Epithelial cell of proximal tubule (primary cell): ENCODE data around the gene THRAP3. TPM values are rescaled to one million over a fixed set of nuclear protein-coding genes. Genes with fewer than 3 reads are reported as not detected.

Experiments used
- DNase-seq: peaks from one replicate; pipeline ENCODE4 v3.0.0-alpha.2; 2011; ENCODE audit warnings: low read depth
- H3K4me3 ChIP-seq: 2 replicates; pipeline ENCODE4 v1.5.1; 2011; ENCODE audit warnings: low read depth, mild to moderate bottlenecking, low read length
- total RNA-seq: library from RNA; depleted of rRNA; stranded (reverse); fragments of >200 nt; gene quantifications from 2 replicates; pipeline ENCODE4 v1.2.3, GENCODE V29; 2015
- TF ChIP-seq, protein P1 (sequence below): conservative IDR thresholded peaks from 2 replicates; pipeline ENCODE4 v1.5.1; 2012; ENCODE audit warnings: low read depth, mild to moderate bottlenecking, low read length

The THRAP3 gene
- total RNA-seq, 1 donor from 2014 or later, result 62.9 TPM

DNA sequence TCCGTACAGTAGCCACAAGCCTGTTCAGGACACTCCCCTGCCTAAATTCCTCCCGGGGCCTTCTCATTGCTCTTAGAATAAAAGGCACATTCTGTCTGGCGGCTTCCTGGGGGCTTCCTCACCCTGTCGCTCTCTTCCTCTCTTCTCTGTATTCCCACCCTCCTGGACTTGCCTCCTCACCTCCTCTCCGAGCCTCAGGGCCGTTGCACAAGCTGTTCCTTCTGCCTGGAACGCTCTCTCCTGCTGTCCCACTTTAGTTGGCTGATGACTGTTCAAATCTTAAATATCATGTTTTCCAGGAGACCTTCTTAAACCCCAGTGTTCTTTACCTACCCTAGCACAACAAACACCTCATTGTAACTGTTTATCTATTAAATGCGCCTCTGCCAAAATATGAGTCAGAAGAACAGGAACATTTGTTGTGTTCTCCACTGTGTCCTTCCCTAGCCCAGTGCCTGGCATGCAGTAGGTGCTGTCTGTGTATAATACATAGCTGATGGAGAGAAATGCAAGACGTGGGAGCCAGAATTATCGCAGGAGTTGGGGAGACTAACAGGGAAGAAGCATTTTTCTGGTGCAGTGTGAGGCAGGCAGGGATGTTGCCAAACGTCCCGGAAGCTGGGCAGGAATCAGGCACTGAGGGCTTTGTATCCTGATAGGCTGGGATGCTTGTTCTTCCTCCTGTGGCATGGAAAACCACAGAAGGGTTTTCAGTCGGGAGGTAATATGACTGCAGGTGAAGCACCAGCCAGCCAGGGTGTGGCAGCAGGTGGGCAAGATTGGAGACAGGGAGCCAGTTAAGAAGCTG lies 24.1 kb upstream of the THRAP3 start:
- no peak overlapping the region for H3K4me3 ChIP-seq
- DNase-seq, result peak; percentile 61
- TF ChIP-seq, protein P1, sequence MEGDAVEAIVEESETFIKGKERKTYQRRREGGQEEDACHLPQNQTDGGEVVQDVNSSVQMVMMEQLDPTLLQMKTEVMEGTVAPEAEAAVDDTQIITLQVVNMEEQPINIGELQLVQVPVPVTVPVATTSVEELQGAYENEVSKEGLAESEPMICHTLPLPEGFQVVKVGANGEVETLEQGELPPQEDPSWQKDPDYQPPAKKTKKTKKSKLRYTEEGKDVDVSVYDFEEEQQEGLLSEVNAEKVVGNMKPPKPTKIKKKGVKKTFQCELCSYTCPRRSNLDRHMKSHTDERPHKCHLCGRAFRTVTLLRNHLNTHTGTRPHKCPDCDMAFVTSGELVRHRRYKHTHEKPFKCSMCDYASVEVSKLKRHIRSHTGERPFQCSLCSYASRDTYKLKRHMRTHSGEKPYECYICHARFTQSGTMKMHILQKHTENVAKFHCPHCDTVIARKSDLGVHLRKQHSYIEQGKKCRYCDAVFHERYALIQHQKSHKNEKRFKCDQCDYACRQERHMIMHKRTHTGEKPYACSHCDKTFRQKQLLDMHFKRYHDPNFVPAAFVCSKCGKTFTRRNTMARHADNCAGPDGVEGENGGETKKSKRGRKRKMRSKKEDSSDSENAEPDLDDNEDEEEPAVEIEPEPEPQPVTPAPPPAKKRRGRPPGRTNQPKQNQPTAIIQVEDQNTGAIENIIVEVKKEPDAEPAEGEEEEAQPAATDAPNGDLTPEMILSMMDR, result no peak

DNA sequence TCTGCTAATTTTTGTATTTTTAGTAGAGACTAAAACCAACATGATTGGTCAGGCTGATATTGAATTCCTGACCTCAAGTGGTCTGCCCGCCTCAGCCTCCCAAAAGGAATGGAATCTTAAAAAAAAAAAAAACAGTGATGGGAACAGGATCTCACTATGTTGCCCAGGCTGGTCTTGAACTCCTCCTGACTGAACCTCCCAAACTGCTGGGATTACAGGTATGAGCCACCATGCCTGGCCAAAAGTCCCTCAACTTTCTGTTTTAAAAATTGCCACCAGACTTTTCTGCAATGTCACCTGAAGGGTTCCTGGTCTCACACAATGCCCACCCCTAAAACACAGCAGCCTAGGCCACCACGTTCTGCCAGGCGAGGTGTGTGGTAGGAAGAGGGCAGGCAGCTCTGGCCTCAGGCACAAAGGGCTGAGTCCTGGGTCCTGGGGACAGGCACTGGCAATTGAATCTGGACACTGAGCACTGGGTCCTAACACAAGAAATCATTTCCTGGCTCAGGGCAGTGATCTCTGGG lies 21.2 kb upstream of the THRAP3 start:
- no peak overlapping the region for H3K4me3 ChIP-seq
- DNase-seq, result no peak
- TF ChIP-seq, protein P1, result no peak

DNA sequence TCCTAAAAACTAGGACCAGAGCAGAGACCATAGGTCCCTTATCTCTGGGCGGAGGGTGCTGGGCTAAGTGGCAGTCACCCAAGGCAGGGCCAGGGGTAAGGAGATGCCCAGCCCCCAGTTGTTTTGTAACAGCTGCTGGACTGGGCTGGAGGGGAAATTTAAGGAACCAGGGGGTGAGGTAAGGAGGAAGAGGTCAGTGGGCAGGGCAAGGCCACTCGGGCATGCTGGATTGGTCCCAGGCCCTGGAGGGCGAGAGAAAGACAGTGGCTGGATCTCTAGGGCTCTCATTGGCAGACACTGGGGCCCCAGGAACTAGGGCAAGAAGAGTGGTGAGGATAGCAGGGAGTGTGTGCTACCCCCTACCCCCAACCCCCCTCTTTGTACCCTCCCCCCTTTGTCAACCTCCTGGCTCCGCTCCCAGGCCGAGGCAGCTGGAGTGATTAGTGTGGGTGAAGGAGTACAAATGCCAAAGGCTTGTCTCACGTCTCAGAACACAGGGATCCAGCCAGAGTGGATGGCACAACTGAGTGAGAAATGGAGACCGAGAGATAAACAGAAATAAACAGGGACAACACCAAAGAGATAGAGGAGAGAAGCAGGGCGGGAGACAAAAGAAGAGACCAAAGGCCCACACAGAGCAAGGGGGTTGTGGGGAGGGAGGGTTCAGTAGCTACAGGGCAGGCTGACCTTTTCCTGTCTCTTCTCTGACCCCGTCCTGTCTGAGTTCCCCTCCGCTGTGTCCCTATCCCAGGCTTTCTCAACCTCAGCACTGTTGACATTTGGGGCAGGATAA lies 20.5 kb upstream of the THRAP3 start:
- peak; percentile 52 for DNase-seq
- no peak overlapping the region for H3K4me3 ChIP-seq
- TF ChIP-seq, protein P1, result no peak

DNA sequence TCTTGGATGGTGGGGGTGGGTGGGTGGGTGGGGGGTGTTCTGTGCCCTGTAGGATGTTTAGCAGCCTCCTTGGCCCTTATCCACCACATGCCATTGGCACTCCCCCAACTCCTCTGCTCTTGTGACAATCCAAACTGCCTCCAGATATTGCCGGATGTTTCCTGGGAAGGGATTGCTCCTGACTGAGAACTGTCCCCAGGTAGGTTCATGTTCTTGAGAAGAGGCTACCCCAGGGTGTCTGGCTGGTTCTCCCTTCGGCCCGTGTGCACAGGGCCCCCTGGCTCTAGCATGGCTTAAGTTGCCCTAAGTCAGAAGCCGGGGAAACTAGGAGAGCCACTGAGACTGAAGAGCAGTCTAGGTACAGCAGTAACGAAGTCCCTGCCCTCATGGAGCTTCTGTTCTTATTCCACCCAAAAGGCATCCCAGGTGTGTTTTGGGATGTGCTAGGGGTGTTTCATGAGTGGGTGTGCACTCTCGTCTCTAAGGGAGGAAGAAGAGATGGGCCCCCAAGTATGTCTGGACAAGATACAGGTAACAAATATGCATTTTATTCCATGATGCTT lies 19.8 kb upstream of the THRAP3 start:
- no peak overlapping the region for H3K4me3 ChIP-seq
- TF ChIP-seq, protein P1, result no peak
- DNase-seq, result no peak

DNA sequence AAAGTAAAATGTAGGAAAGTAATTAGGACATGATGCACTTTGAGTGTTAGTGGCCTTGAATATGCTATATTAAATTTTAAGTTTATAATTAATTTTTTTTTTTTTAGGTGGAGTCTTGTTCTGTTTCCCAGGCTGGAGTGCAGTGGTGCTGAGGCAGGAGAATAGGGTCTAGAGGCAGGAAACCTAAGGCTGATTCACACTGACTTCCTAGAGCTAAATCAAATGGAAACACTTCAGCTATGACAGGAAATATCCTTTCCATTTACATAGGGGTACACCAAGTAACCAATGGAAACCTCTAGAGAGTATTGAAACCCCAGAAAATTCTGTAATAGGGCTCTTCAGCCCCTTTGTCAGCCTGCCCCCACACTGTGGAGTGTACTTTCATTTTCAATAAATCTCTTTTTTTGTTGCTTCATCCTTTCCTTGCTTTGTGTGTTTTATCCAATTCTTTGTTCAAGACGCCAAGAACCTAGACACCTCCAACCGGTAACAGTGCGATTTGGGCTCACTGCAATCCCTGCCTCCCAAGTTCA lies 17.9 kb upstream of the THRAP3 start:
- H3K4me3 ChIP-seq, result no peak overlapping the region
- TF ChIP-seq, protein P1, result no peak
- no peak for DNase-seq

DNA sequence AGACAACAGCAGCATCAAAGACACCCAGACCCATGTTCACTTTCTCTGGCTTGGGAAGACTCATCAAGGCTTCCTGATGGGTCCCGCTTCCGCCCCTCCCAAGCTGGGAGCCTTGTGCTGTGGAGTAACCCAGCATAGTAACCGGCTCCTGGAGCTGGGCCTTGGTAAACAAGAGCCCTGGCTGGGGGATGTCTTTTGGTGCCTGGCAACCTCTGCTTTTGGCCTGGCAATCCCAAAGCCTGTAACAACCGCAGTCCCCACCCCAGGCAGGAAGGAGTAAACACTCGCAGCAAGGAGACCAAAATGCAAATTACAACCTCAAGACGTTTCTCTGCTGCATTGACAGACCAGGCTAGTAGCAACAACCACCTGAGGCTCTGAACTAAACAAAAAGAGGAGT lies 16.9 kb upstream of the THRAP3 start:
- no peak for DNase-seq
- no peak overlapping the region for H3K4me3 ChIP-seq
- TF ChIP-seq, protein P1, result no peak
